ENCODE results near the gene DOCK2.
"Not testable (repeated sequence)": the region's sequence is repeated elsewhere in the genome, so short reads cannot be mapped to it uniquely, and the experiment has no call there.

DOCK2 gene

GRCh38 chr5:169637549-169638121 lies 560 bp downstream of the DOCK2 start:
- peak; percentile 53 to 74 (median 69) for DNase-seq

- peak in 2 of 4 experiments; percentile 27 to 47 for DNase-seq
Measured at GRCh38 chr5:169641253-169641652, 4.2 kb downstream of the DOCK2 start.

- no peak for DNase-seq
Measured at GRCh38 chr5:169646856-169647255, 9.8 kb downstream of the DOCK2 start.

- peak; percentile 46 to 75 (median 58) for DNase-seq
Measured at GRCh38 chr5:169647566-169647965, 10.5 kb downstream of the DOCK2 start.

GRCh38 chr5:169648725-169649310 lies 11.7 kb downstream of the DOCK2 start:
- DNase-seq = peak; percentile 54 to 76 (median 68)

GRCh38 chr5:169649486-169649885 lies 12.4 kb downstream of the DOCK2 start:
- peak in 1 of 4 experiments; percentile 63 for DNase-seq

- peak; percentile 53 to 79 (median 71) for DNase-seq
Measured at GRCh38 chr5:169650701-169651331, 13.7 kb downstream of the DOCK2 start.

GRCh38 chr5:169651526-169651925 lies 14.5 kb downstream of the DOCK2 start:
- no peak for DNase-seq

- no peak for DNase-seq
Measured at GRCh38 chr5:169652057-169652456, 15.0 kb downstream of the DOCK2 start.

- DNase-seq = peak in 3 of 4 experiments; percentile 23 to 29 (median 26)
Measured at GRCh38 chr5:169653091-169653490, 16.0 kb downstream of the DOCK2 start.

- DNase-seq = peak in 3 of 4 experiments; percentile 14 to 26 (median 22)
Measured at GRCh38 chr5:169655353-169655752, 18.3 kb downstream of the DOCK2 start.

GRCh38 chr5:169656125-169656901 lies 19.2 kb downstream of the DOCK2 start:
- peak; percentile 62 to 86 (median 75) for DNase-seq

- no peak for DNase-seq
Measured at GRCh38 chr5:169657127-169657526, 20.1 kb downstream of the DOCK2 start.

GRCh38 chr5:169662451-169662850 lies 25.4 kb downstream of the DOCK2 start:
- DNase-seq = not testable (repeated sequence)

- no peak for DNase-seq
Measured at GRCh38 chr5:169663537-169663936, 26.5 kb downstream of the DOCK2 start.

GRCh38 chr5:169666365-169666764 lies 29.3 kb downstream of the DOCK2 start:
- DNase-seq = no peak

- DNase-seq = no peak
Measured at GRCh38 chr5:169667896-169668674, 31.0 kb downstream of the DOCK2 start.

- DNase-seq = no peak
Measured at GRCh38 chr5:169668732-169669131, 31.7 kb downstream of the DOCK2 start.

GRCh38 chr5:169670769-169671525 lies 33.9 kb downstream of the DOCK2 start:
- DNase-seq = no peak

GRCh38 chr5:169682026-169682425 lies 45.0 kb downstream of the DOCK2 start:
- no peak for DNase-seq

- DNase-seq = no peak
Measured at GRCh38 chr5:169686137-169686536, 49.1 kb downstream of the DOCK2 start.

- DNase-seq = no peak
Measured at GRCh38 chr5:169688106-169688505, 51.0 kb downstream of the DOCK2 start.

All from suppressor macrophage (primary cell).